MV-4-11 (cell line): ENCODE results near the gene MPST.
"Not testable (repeated sequence)": the region's sequence is repeated elsewhere in the genome, so short reads cannot be mapped to it uniquely, and the experiment has no call there.

Source experiments
- DNase-seq: peaks from one replicate; lab custom pipeline; 2025; lab: John Stamatoyannopoulos, UW

The MPST gene

GRCh38 chr22:37019309-37020191 is at the start of gene MPST, which contains the start of gene TST:
Gene MPST (plus strand): TSS chr22:37019742. CDS start chr22:37019837, 95 bp downstream.
Gene TST (minus strand): TSS chr22:37019447. CDS start chr22:37018732, 715 bp downstream.
- DNase-seq = peak; percentile 47

- no peak for DNase-seq
Observed at GRCh38 chr22:36971341-36972125, 48.0 kb upstream of the MPST start.

GRCh38 chr22:36976606-36977005 is 42.9 kb upstream of the MPST start:
- no peak for DNase-seq

DNA sequence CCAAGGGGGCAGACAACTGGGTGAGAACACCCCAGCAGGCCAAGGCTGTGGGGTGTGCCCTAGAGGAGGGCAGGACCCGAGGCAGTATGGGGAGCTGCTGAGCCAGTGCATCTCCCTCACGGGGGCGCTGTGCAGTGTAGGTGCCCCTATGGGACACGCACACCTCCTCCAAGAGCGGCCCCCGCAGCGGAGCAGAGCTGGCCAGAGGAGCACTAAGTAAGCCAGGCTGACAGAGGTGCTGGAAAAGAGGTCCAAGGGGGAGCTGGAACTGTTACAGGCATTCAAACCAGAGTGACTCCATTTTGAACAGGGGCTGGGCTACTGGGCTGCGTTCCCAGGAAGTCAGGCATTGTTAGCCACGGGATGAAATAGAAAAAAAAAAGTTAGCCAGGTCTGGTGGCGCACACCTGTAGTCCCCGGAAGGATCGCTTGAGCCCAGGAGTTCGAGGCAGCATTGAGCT is 42.1 kb upstream of the MPST start:
- DNase-seq = no peak

- DNase-seq = peak; percentile 76
Observed at GRCh38 chr22:36977947-36978660, 41.4 kb upstream of the MPST start.

- no peak for DNase-seq
Observed at GRCh38 chr22:36979016-36979910, 40.3 kb upstream of the MPST start.

DNA sequence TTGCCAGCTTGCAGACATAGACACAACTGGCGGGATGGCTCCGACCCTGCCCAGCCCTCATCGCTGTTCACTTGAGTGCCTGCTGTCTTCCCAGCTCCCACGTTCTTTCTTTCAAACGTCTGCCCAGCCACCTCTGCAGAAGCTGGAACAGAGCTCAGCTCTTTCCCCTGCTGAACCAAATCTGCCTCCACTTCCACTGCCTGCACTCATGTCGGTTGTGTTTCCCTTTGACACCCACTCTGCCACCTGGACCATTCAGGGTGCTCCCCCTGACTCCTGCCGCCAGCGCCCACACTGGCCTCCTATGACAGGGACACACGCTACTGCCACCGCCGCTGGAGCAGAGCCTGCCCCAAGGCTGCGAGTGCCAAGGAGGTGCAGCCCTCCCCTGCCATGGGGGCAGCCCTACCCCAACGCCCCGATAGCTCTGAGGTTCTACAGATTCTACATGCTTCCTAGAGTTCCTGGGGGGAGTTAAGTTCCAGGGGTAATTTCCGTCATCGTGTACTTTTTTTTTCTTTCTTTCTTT is 38.2 kb upstream of the MPST start:
- no peak for DNase-seq

DNA sequence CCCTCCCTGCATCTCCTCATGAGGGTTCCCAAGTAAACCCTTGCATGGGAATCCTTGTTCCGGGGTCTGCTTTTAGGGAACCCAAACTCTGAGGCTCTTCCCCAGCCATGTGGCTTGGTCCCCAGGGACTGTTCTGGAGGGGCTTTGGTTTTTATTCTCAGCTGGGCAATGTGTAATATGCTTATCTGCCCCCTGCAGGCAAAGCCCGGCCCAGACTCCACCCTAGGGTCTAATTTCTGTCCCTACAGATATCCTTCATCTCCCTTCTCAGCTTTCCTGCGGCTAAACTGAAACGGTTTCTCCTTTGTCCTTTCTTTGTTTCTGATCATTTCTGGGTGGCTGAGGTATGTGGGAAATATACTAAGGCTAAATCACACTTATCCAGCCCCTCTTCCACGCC is 37.4 kb upstream of the MPST start:
- no peak for DNase-seq

- DNase-seq = peak; percentile 77
Observed at GRCh38 chr22:36985211-36985889, 34.2 kb upstream of the MPST start.

GRCh38 chr22:36986242-36986821 is 33.2 kb upstream of the MPST start:
- peak; percentile 61 for DNase-seq

GRCh38 chr22:36988075-36988832 is 31.3 kb upstream of the MPST start:
- DNase-seq = no peak

GRCh38 chr22:36989012-36989411 is 30.5 kb upstream of the MPST start:
- DNase-seq = not testable (repeated sequence)

DNA sequence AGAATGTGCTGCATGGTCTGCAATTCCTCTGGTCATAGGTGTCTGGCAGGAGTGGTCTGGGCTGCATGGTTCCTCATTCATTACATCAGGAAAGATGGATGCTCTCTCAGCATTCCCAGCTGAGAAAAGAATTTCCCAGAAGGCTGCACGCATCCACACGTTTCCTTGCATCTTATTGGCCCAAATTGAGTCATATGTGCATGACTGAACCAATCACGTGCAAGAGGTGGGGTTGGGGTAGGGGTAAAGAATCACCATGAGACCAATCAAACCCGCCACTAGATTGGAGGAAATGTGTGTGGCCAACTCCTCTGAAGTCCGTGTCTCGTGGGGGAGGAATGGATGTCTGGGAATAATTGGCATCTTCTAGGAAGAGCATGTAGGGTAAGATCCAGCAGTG is 29.1 kb upstream of the MPST start:
- no peak for DNase-seq

DNA sequence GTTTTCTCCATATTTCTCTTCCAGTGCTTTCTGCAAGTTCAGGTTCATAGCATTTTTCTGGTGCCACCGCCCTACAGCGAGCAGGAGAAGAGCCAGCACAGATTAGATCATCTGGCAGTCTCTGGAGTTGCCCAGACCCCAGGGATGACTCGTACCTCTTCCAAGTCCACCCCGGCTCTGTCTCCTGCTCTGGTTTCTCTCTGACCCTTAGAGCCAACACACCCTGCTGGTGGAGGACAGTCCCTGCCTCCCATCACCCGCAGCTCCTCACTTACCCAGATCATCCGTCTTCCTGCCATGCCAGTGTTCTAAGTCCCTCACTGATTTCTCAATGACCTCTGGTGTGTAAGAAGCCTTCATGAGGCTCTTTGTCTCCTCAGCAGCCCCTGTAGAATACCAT is 28.3 kb upstream of the MPST start:
- DNase-seq = no peak

DNA sequence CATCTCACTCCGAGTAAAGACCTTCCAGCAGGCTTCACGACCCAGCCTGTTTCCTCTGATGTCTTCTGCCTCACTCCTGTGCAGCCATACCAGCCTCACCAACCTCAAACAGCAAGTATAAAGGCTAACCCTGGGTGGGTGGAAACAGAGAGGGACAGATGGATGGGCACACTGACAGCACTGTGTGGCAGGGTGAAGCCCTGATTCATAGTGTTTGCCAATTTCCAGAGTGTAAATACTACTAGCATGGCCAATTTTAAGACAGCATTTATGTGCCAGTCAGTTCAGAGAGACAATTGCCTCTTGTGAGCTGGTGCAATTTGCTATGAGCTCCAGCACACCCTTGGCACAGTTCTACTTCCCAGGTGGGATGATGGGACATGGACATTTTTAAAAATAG is 21.8 kb upstream of the MPST start:
- DNase-seq = no peak

GRCh38 chr22:36998620-36999351 is 20.8 kb upstream of the MPST start:
- DNase-seq = no peak

GRCh38 chr22:36999463-36999862 is 20.1 kb upstream of the MPST start:
- DNase-seq = no peak
